Activated CD4-positive, CD25-positive, alpha-beta regulatory T cell treated with anti-CD3 and anti-CD28 coated beads, Interleukin-2, amount 50 U/mL, for 16 hours (primary cell): ENCODE results near the gene ROBO1.

Experiments
- DNase-seq: peaks from one replicate; pipeline ENCODE4 v3.0.0-alpha.2; 2020; ENCODE audit warnings: low read depth, low spot score

ROBO1 gene

GRCh38 chr3:78879295-78879860 is 888.4 kb downstream of the ROBO1 start:
- no peak for DNase-seq

GRCh38 chr3:78878789-78879188 is 889.0 kb downstream of the ROBO1 start:
- DNase-seq = no peak

GRCh38 chr3:78878011-78878410 is 889.8 kb downstream of the ROBO1 start:
- no peak for DNase-seq

GRCh38 chr3:78875851-78876250 is 891.9 kb downstream of the ROBO1 start:
- no peak for DNase-seq

DNA sequence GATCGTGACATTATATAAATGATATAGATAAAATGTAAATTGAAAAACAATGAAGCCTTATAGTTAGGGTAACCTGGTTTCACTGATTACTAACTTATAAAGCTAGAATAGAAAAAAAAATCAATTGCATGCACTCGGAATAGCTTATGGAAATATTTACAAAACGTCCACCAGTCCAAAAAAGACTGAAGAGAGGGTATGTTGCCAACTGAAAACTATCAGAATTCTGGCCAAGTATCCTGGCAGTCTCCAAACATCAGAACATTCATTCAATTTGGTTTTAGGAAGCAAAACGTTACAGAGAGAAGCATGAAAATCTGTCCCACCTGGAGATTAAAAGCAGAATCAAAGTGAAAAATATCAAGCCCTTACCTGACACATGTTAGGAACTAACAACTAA is 892.4 kb downstream of the ROBO1 start:
- no peak for DNase-seq

DNA sequence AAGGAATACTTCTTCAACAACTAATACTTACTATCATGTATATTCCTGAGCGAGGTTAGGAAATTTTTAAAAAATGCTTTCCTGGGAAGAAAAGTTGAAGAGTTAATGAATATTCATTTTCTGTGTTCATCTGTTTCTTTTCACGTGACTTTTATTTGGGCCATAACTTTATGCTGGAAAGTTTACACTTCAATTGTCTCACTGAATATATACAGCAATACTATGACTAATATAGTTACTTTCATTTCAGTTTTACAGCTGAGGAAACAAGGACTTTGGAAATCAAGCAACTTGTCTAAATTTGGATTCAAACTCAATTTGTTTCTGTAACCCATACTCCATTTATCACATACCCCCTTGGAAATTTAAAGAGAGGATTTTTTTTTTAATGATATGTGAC is 894.2 kb downstream of the ROBO1 start:
- DNase-seq = no peak

GRCh38 chr3:78872195-78872594 is 895.6 kb downstream of the ROBO1 start:
- no peak for DNase-seq

GRCh38 chr3:78871048-78871447 is 896.8 kb downstream of the ROBO1 start:
- no peak for DNase-seq

DNA sequence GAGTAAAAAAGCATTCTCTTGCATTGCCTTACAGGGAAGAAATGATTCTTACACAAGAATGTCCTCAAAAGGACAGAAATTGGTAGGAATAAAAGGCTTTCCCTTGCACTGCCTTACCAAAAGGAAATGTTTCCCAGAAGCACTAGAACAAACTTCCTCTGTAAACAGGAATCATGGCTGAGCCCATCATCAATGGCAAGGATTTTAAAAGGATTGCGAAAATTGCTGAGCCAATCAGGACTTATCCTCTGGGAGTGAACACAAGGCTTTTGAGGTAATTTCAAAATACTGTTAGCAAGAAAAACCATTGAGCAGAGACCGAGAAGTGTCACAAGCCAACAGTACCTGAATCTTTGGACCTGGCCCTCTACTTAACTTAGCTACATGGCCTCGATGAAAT is 897.3 kb downstream of the ROBO1 start:
- no peak for DNase-seq

GRCh38 chr3:78868570-78868969 is 899.2 kb downstream of the ROBO1 start:
- DNase-seq = no peak

- no peak for DNase-seq
These were observed 900.1 kb downstream of the ROBO1 start for GRCh38 chr3:78867409-78868372.

GRCh38 chr3:78863306-78864203 is 904.2 kb downstream of the ROBO1 start:
- DNase-seq = no peak

DNA sequence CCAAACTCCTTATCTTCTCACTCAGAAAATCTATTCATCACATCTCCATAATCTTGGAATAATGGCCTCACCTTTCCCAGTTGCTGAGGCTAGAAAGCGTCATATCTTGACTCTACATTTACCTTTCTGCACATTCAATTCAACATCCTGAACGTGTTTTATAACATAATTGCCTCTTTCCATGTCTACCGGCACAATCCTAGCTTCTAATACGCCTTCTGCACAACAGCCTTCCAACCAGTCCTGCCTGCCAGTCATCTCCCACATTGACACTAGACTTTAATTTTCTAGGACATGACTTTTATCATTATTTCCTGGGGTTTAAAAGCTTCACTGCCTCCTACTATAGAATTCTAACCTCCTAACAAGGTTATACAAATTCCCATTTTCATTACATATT is 906.6 kb downstream of the ROBO1 start:
- DNase-seq = no peak

- no peak for DNase-seq
These were observed 907.2 kb downstream of the ROBO1 start for GRCh38 chr3:78860567-78860966.

GRCh38 chr3:78858910-78859309 is 908.9 kb downstream of the ROBO1 start:
- no peak for DNase-seq

GRCh38 chr3:78858174-78858573 is 909.6 kb downstream of the ROBO1 start:
- DNase-seq = no peak

DNA sequence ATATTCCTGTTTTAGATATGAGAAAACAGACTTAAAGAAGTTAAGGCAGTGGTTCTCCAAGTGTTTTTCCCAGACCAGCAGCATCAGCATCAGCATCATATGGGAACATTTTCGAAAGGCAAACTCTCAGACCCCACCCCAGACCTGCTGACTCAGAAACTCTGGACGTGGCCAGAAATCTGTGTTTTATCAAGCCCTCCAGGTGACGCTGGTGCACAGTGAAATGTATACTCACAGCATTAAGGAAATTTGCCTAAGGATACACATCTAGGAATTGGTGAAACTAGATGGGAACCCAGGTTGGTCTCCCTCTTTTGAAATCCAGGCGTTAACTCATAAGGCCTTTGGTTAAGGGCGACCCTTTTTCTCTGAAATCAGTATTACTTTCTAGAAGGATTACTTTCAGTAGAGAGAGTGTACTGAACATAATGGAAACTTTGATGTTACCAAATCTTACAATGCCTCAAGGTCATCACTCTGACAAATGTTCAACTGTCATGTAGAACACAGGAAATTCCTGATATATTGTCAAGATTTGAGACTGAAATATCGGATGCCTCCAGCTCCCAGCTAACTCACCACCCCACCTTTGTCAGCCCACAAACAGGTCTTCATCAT is 910.2 kb downstream of the ROBO1 start:
- DNase-seq = no peak

GRCh38 chr3:78856164-78856563 is 911.6 kb downstream of the ROBO1 start:
- no peak for DNase-seq

- DNase-seq = no peak
These were observed 912.6 kb downstream of the ROBO1 start for GRCh38 chr3:78855190-78855589.

DNA sequence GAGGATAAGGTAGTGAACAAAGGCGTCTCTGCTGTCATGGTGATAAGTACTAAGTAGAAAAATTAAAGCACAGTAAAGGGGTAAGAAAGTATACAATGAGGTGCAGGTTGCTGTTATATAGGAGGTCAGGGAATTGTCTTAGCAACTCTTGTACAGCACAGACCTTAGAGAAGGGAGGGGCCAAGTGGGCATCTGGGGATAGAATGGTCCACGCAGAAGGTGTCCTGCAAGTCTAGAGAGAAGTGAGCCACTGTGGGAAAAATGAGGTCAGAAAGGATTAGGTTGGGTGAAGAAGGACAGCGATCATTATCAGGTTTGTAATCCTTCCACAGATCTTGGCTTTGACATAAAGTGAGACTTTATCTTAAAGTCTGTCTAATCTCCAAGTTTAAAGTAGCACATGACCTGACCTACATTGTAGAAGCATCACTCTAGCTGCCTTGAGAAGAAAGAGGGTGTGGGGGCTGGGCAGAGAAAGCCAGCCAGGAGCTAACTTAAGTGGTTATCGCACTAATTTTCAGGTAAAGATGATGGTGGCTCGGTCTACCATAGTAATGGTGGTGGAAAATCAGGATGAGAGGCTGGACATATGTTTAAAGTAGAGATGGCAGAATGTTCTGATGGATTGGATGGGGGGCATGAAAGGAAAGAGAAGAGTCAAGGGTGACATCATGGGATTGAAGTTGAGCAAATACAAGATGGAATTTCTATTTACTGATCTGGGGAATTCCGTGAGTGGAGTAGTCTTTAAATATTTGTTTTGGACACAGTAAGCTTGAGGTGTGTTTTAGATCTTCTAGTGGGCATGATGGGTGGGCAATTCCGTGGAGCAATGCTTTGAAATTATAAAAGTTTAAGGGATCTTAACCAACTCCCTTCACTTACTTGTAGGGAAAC is 919.2 kb downstream of the ROBO1 start:
- DNase-seq = no peak

- no peak for DNase-seq
These were observed 920.2 kb downstream of the ROBO1 start for GRCh38 chr3:78847603-78848002.
